NCI-H510A (cell line): Measurements from ENCODE around the gene SNX7.

Source experiments
- DNase-seq: peaks from one replicate; lab custom pipeline; 2025; lab: John Stamatoyannopoulos, UW

SNX7 gene, protein sequence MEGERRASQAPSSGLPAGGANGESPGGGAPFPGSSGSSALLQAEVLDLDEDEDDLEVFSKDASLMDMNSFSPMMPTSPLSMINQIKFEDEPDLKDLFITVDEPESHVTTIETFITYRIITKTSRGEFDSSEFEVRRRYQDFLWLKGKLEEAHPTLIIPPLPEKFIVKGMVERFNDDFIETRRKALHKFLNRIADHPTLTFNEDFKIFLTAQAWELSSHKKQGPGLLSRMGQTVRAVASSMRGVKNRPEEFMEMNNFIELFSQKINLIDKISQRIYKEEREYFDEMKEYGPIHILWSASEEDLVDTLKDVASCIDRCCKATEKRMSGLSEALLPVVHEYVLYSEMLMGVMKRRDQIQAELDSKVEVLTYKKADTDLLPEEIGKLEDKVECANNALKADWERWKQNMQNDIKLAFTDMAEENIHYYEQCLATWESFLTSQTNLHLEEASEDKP

DNA sequence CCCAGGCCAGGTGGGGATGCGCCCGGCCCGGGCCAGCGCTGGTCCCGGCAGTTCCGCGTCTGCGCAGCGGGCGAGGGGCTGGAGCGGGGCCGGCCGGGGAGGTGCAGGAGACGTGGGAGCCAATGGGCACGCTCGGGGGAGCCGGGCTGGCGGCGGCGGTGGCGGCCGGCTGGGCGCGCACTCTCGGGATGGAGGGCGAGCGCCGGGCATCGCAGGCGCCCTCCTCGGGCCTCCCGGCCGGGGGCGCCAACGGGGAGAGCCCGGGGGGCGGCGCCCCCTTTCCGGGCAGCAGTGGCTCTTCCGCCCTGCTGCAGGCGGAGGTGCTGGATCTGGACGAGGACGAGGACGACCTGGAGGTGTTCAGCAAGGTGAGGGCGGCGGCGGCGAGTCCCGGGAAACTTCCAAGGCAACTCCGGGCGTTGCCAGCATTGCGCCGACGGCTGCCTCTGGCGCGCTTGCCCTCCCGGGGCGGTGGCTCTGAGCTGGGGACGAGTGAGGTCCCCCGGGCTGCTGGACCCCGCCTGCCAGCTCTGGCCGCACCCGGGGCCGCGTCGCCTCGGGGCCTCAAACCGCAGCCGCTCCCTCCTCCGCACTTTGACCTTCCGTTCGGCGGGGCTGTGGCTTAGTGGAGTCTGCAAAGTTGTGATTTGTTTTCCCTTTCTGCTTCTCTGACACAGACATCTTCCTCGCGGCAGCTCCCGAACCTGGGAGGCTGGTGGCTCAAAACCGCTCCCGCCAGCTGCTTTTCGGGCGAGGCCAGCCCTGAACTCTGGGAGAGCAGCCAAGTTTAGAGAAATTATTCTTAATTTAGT is at the start of gene SNX7:
SNX7 (plus strand) TSS at position 178 of the 812 bp plus-strand sequence; CDS start at position 189, 11 bp downstream.
- DNase-seq = peak; percentile 57

GRCh38 chr1:98637316-98637715 is 24.2 kb upstream of the SNX7 start:
- DNase-seq = no peak

DNA sequence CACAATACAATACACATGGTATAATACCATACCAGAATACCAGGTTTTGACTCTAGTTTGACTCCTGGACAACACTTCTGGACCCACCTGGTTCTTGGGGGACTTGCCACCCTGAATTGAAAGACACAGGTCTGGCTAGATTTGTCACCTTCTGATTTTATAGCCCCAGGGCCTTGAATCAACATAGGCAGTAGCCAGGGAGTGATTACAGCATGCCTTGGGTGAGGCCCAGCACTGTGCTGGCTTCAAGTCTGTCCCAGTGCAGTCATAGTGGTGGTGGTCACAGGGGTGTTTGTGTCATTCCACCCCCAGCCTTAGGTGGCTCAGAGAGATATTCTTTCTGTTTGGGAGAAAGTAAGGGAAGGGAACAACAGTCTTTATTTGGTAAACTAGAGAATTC is 23.3 kb upstream of the SNX7 start:
- DNase-seq = no peak

GRCh38 chr1:98644510-98644909 is 17.0 kb upstream of the SNX7 start:
- no peak for DNase-seq

- no peak for DNase-seq
These were observed 10.3 kb upstream of the SNX7 start for GRCh38 chr1:98651116-98651632.

DNA sequence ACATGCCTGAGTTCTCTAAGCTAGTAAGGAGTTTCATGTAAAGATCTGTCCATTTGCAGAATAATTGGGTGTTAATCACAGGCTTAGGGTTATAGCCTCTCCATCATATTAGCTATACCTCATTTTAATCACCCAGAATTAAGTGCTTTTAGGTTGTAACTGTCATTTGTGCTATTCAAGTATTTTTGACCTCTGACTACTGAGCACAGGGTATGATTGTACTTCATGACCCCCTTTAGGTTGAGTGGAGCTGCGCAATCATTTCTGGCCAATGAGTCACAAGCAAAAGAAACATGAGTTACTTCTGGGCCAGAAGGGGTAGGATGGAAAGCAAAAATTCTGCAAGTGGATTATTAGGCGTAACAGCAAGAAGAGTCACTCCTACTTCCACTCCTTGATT is 8.4 kb upstream of the SNX7 start:
- no peak for DNase-seq

DNA sequence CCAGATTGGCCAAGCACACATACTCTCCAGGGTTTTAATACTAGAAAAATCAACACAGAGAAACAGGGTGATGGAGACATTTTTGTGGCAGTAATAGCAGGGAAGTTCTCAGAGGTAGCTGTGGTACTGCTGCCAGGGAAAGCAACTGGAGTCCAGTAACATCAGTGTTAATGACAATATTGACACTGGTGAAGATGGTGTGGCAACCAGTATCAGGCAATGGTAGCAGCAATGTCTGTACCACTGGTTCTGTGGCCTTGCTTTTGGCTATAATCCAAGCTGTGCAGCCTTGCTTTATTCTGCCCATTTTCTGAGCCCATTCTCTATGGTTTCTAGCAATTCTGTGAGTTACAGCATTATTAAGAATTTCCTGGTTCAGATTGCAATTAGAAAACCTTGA is 1.6 kb upstream of the SNX7 start:
- DNase-seq = no peak

DNA sequence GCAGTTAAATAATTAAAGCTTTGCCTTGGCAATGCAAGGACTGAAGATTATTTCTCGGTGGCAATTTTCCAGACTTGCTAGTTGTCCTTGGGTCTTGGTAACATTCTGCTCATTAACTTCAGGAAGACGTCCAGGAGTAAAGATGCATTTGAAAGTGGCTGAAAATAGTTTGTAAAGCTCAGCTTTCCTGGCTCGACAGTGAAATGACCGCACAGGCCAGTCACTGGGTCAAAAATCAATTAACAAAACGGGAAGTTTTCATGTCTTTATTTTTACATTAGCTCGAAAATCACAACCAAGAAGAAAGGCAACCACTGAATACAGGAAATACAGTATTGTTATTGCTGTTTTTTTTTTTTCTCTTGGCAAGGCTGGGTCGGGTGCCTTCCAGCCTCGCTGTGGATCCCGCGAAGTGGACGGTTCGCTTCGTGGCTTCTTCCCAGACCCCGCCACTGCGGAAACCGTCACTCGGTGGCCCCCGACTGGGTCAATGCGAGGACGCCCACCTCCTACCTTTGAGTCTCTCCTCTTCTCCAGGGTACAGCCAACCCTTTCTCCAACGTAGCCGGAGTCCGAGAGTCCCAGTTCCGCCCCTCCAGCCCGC is 479 bp upstream of the SNX7 start:
- no peak for DNase-seq

- DNase-seq = no peak
These were observed 792 bp downstream of the SNX7 start for GRCh38 chr1:98662356-98662670.

GRCh38 chr1:98668733-98669132 is 7.2 kb downstream of the SNX7 start:
- no peak for DNase-seq

DNA sequence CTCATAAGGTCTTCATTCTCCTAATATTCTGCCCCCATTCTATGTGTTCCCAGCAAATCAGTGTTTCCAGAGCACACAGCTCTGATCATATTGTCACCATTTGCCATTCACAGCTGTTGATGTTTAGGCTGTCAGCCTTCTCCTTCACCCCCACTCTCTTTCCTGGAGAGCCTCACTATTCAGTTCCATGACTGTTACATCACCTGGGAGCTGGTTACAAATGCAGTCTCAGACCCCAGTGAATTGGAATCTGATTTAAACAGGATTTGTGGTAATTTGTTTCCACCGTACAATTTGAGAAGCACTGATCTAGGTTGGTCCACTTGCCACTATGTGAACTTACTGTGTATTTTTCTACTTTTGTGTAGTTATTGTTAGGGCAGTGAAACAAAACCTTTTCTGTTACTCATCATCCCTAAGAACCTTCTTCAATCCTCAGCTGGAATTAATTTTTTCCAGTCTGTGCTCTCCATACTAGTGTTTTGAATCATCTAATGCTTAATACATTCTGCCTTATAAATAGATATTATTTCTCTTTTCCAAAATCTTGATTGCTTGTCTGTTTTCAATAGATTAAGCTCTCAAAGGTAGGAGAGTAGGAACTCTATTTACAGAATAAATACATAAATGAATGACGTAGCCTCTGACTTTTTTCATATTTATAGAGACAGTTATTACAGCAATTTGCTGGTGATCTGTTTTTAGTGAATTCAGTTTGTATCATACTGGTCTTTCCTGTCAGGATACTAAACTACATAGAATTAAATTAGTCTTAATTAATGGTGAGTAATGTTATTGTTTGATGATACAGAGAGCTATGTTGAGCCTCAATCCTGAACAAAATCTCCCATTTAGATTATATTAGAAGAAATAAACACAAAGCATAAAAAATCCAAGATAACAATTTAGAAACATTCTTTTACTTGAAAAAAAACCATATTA is 8.1 kb downstream of the SNX7 start:
- no peak for DNase-seq

- no peak for DNase-seq
These were observed 10.7 kb downstream of the SNX7 start for GRCh38 chr1:98672189-98672588.

DNA sequence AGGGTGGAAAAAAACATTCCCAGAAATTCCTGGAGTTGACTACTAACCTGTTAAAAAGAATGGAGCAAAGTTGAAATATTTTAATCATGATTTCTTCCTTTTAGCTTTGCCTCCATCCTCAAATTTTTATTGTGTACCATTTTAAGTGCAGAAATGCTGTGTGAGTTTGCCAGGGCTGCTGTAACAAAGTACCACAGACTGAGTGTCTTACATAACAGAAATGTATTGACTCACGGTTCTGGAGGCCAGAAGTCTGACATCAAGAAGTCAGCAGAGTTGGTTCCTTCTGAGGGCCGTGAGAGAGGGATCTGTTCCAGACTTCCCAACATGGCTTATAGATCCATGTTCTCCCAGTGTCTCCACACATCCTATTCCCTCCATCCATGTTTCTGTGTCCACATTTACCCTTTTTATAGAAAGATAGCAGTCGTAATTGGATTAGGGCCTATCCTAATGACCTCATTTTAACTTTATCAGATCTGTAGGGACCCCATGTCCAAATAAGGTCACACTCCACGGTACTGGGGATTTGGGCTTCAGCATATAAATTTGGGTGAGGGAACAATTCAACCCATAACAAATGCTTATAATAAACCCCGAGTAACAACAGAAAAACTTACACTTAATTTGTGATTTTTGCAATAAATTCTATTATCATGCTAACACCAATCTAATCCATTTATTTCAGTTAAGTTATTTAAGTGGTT is 12.7 kb downstream of the SNX7 start:
- no peak for DNase-seq

DNA sequence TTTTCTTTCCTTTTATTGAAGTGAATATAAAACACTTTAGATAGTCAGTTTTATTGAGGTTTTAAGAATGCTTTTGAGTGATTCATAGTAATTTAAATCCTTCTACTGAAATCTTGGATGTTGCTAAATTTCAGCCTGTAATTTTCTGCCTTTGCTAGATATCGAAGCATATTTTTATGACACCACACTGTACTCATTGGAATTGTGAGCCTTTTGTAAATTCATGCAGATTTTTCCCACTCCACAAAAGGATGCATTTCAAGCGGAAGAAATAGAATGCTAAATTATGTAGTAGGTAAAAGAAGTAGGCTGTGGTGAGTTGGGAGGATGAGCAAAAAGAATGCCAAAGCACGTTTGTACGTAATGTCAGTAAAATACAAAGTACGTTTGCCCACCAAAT is 13.8 kb downstream of the SNX7 start:
- no peak for DNase-seq

GRCh38 chr1:98677288-98677687 is 15.8 kb downstream of the SNX7 start:
- DNase-seq = no peak

DNA sequence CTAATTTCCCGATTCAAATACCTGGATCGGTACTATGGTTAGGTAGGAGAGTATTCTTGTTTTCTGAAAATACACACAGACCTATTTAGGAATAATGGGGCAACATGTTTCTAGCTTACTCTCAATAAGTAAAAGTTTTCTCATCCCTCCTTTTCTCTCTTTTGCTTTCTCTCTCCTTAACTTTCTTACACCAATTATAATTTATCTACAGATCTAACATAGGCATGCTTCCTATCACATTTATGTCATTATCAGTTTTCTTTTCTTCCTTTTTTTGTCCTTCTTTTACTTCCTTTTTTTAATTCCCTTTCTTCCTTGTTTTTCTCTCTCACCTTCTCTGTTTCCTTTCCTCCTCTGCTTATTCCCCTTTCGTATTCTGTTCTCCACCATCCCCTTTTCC is 20.3 kb downstream of the SNX7 start:
- DNase-seq = no peak

- no peak for DNase-seq
These were observed 26.7 kb downstream of the SNX7 start for GRCh38 chr1:98688110-98688739.

GRCh38 chr1:98690576-98690975 is 29.1 kb downstream of the SNX7 start:
- DNase-seq = no peak

DNA sequence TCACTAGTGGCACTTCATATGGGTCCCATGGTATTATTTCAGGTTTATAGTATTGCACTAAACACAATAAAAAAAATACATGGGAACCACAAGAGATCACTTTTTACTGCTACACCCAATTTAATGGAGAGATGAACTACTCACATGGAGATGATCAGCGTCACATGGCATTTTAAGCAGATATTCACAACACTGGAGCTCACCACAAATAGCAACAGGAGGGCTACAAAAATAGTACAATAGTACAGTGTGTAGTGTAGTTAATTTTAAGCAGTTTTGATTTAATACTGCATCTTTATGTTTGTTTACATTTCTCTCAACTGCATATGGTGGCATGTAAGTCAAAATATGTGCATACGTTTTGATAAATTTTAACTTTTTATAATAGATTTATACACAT is 31.0 kb downstream of the SNX7 start:
- no peak for DNase-seq

DNA sequence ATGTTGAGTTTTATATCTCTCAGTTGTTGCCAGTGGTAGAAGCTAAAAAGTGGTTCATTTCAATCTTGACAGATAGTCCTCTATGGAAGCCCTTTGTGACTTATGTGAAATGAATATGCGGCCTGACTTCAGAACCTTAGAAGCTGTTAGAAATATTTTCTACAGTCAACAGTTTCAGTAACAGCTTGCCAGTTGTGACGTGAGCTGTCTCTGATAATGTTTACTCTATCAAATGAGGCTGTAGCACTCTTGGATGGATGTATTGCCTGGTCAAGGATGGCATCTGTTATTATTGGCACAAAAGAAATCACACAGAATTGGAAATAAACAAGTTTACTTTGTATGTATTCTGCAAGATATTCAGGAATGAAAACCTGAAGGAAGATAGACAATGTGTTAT is 31.9 kb downstream of the SNX7 start:
- DNase-seq = peak; percentile 4

DNA sequence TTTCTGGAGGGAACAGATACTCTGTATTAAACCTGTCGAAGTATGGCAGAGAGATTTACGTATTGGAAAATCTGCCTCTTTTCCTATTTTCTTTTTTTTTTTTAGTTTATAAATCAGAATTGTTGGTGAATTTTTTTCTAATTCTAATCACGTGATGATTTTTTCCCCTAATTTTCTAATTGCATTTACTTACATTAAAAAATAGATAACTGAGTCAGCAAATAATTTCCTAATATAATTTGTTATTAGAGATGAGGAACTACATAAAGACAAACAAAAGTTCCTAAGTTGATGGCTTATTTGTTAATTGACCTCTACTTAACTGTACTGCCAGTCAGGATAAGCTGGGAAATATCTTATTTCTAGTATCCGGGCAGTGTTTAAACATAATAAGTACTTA is 34.6 kb downstream of the SNX7 start:
- DNase-seq = no peak
